Measurements from ENCODE around the gene IGFBP1.

The IGFBP1 gene

GRCh38 chr7:45939574-45939973 lies 51.3 kb downstream of the IGFBP1 start:
- no peak for DNase-seq

GRCh38 chr7:45940237-45940781 lies 52.0 kb downstream of the IGFBP1 start:
- peak; percentile 43 to 57 for DNase-seq

- no peak for DNase-seq
These were observed 52.7 kb downstream of the IGFBP1 start for GRCh38 chr7:45940939-45941338.
